ENCODE results near the gene ABCA4.

DNA sequence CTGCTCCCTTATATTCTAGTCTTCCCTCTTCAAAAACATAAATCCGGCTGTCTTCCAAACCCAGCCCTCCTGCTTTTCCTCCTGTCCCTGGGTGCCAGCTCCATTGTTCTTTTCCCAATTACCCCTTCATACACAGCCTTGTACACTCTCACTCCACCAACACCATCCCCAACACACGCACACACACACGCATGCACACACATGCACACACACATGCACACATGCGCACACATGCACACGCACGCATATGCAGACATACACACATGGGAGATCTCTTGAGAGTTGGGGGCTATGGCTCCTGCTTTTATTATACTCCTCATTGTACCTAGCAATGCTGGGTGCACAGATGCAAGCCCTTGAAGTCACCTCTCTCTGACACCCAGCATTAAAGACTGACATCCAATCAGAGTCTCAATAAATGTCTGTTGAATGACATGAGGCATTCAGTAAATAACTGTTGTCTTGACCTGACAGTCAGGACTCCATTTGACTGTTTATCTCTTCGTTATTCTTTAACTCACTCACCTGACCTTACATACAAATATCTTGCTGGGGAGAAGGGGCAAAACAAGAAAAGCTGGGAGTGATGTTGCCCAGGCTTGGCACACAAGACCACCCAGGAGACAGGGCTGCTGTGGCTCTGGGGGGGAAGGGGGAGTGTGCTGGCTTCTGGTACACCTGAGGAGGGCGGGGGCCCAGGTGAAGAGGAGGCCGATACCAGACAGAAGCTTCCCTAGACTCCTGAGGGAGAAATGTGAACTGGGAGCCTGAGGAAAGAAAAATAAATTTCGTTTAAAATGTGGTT, 16.0 kb downstream of the ABCA4 start:
- TF ChIP-seq TAF1 (IDR thresholded peaks at IDR 0.05; ENCODE audit: low read depth, low read length) (no peak), POLR2AphosphoS5 (IDR thresholded peaks at IDR 0.05; ENCODE audit: low read depth, low read length) (no peak), POLR2A (IDR thresholded peaks at IDR 0.05; ENCODE audit: low read depth, low read length) (no peak)

Measured in GM12891 (cell line).